Activated T-cell treated with anti-CD3 and anti-CD28 coated beads for 48 hours (primary cell): ENCODE data around the gene KIF11.
"Not testable (repeated sequence)": the region's sequence is repeated elsewhere in the genome, so short reads cannot be mapped to it uniquely, and the experiment has no call there.

Experiments used
- DNase-seq: peaks from one replicate; pipeline ENCODE4 v3.0.0-alpha.2; 2020; ENCODE audit warnings: low read depth

The KIF11 gene

DNA sequence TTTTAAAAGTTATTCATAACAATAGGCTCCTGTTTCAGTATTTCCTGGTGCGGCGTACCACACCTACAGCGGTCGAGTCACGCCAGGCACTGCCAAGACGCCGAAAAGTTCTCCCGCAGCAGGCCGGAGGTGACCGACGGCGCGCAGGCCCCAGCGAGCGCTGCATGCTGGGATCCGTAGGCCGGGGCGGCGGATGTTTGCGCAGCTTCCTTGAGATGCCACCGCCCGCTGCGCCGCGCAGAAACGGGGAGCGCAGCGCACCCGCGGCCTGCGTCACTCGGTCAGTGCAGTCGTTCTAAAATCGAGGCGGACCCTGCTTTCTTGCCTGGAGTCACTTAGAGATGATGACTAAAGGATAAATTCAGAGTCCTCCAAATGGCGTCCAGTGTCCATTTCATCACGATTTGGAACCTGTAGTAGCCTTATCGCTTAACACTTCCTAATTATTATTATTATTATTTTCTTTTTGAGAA is 1.3 kb upstream of the KIF11 start:
- DNase-seq = peak; percentile 88

- DNase-seq = no peak
These were observed 974 bp downstream of the KIF11 start for GRCh38 chr10:92593619-92594588.

DNA sequence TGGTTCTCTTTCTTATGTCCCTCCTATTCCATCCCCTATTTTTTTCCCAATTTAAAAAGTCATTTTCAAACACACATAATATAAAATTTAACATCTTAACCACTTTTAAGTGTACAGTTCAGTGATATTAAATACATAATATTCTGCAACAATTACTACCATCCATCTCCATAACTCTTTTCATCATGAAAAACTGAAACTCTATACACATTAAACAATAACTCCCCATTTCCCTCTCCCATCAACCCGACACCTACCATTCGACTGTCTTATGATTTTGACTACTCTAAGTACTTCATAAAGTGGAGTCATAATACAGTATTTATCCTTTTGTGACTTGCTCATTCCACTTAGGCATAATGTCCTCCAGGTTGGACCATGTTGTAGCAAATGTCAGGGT is 2.6 kb downstream of the KIF11 start:
- no peak for DNase-seq

- DNase-seq = no peak
These were observed 5.4 kb downstream of the KIF11 start for GRCh38 chr10:92598321-92598720.

DNA sequence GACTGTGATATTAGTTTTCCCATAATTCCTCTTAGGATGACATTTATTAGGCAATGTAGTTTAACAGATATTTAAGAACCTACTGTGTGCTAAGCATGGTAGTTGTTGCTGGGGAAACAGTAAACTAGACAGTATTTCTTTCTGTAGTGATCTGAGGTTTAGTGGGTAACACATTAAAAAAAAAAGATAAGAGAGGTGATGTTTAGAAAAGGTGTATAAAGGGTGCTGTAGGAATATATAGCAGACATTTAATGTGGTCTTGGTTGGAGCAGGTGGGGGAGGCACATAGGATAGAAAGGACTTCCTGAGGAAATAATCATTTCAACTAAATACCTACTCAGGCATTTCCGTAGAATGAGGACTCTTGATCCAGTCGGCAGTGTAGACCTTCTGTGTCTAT is 11.9 kb downstream of the KIF11 start:
- no peak for DNase-seq

GRCh38 chr10:92615515-92615914 is 22.6 kb downstream of the KIF11 start:
- DNase-seq = no peak

DNA sequence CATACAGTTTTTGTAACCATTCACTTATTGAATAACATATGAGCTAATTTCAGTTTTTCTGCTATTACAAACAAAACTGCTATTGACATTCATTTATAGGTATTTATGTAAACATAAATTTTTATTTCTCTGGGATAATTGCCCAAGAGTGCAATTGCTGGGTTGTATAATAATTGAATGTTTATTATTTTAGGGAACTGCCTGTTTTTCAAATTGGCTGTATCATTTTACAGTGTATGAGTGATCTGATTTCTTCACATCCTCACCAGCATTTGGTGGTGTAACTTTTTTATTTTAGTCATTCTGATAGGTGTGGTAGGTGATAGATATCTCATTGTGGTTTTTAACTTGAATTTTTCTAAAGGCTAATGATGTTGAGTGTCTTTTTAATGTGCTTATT is 26.4 kb downstream of the KIF11 start:
- no peak for DNase-seq

DNA sequence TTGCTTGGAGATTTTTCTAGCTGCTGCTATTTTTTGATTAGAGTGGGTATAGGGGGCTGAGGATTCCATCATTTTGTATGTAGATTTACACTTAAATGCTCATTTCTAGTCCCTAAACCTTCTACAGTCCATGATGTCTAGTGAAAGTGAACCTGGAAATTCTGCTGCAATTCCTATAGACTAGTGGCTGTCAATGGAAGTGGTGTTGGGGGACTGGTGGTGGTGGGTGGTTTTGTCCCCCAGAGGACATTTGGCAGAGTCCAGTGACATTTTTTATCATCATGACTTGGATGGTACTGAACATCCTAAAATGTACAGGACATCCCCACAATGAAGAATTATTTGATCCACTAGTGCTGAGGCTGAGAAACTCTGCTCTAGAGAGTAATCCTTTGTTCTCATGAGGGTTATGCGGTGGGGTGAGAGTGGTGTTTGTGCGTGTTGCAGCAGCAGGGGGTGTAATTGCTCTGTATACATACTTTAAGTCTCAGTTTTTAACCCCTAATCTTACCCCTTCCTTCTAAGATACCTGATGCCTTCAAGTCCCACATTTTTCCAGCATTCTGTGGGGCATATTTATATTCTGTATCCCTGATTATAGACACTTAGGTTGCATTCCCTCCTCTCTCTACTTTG is 35.0 kb downstream of the KIF11 start:
- DNase-seq = no peak

GRCh38 chr10:92629945-92630344 is 37.0 kb downstream of the KIF11 start:
- no peak for DNase-seq

GRCh38 chr10:92638037-92638436 is 45.1 kb downstream of the KIF11 start:
- no peak for DNase-seq

DNA sequence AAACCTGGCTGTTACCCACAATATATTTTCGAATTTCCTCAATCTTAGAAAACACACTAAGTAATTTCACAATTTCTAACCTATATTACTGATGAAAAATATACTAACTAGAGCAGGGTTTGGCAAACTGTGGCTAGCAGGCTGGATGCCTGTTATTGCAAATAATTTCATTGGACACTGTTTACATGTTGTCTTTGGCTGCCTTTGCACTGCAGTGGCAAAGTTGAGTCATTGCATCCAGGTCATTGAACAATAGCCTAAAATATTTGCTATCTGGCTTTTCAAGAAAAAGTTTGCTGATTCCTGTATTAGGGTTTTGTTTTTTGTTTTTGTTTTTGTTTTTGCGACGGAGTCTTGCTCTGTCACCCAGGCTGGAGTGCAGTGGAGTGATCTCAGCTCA is 47.2 kb downstream of the KIF11 start:
- DNase-seq = no peak

DNA sequence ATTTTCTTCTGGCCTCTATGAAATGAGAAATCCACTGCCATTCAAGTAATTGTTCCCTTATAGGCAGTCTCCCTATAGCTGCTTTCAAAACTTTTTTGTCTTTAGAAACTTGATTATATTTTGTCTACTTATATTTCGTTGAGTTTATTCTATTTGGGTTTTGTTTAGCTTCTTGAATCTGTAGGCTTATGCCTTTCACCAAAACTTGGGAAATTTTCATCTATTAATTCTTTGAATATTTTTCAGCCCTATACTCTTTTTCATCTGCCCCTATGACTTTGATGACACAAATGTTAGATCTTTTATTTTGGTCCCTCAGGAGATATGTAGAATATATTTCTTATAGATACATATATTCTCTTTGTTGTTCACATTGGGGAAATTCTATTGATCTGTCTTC is 48.6 kb downstream of the KIF11 start:
- no peak for DNase-seq

- DNase-seq = no peak
These were observed 52.0 kb downstream of the KIF11 start for GRCh38 chr10:92644921-92645320.

DNA sequence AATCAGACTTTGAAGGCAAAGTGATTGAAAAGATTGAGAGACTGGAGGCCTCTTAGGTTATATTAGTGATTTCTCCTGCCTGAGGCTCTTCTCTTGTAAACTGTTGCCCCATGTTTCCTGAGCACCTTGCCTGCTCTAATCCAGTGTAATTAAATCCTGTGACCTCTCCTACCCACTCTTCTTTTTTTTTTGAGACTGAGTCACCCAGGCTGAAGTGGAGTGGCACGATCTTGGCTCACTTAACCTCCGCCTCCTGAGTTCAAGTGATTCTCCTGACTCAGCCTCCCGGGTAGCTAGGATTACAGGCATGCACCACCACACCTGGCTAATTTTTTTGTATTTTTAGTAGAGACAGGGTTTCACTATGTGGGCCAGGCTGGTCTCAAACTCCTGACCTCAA is 57.9 kb downstream of the KIF11 start:
- not testable (repeated sequence) for DNase-seq

GRCh38 chr10:92655426-92655825 is 62.5 kb downstream of the KIF11 start:
- DNase-seq = no peak

GRCh38 chr10:92656266-92656961 is 63.5 kb downstream of the KIF11 start:
- DNase-seq = no peak

- DNase-seq = no peak
These were observed 64.1 kb downstream of the KIF11 start for GRCh38 chr10:92657024-92657423.

GRCh38 chr10:92662848-92663247 is 69.9 kb downstream of the KIF11 start:
- no peak for DNase-seq

- no peak for DNase-seq
These were observed 71.4 kb downstream of the KIF11 start for GRCh38 chr10:92664322-92664721.

DNA sequence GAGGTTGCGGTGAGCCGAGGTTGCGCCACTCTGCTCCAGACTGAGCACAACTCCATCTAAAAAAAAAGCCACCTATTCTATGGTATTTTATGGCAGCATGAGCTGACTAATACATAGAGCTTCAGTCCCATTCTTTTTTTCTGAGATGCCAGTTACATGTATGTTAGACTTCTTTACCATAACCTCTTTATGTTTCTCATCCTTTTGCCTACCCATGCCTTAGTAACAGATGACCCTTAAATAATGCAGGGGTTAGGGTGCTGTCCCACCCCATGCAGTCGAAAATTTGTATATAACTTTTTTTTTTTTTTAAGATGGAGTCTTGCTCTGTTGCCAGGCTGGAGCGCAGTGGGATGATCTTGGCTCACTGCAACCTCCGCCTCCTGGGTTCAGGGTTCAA is 74.1 kb downstream of the KIF11 start:
- no peak for DNase-seq

- DNase-seq = no peak
These were observed 84.8 kb downstream of the KIF11 start for GRCh38 chr10:92677708-92678107.

DNA sequence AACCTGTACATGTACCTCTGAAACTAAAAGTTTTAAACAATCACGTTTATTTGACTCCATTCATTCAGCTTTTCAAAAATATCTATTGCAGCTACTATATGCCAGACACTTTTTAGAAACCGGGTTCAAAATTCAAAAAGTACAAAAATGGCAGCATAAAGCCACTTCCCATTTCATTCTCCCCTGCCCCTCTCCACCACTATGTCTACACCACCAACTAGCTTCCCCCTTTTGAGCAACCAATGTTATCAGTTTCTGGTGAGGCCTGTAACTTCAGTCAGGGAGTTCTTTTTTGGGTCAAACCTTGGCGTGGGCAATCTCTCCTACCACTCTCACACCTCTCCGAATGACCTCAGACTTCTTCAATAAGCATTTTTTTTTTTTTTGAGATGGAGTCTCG is 85.3 kb downstream of the KIF11 start:
- no peak for DNase-seq
